GM10248 (cell line): ENCODE results near the gene PNKP.

ENCODE experiments used
- CTCF ChIA-PET: fragments of 300-600 bp; sonication (Branson Sonifier 250); formaldehyde crosslinking; extraction: SDS; loops from one replicate; lab custom pipeline; 2021; ENCODE audit warnings: antibody characterized with exemption; lab: Yijun Ruan, JAX
- POLR2A ChIA-PET: fragments of 350-650 bp; sonication (Branson Sonifier 250); formaldehyde crosslinking; extraction: SDS; loops from one replicate; lab custom pipeline; 2020; ENCODE audit warnings: antibody characterized with exemption; lab: Yijun Ruan, JAX
- DNase-seq: peaks from one replicate; pipeline ENCODE4 v3.0.0; 2012; ENCODE audit errors: extremely low spot score
- CTCF ChIP-seq: IDR thresholded peaks from 2 replicates; pipeline ENCODE4 v1.5.1; 2012; ENCODE audit warnings: mild to moderate bottlenecking, low read depth; ENCODE audit errors: extremely low read depth, missing control alignments, control extremely low read depth

PNKP gene

DNA sequence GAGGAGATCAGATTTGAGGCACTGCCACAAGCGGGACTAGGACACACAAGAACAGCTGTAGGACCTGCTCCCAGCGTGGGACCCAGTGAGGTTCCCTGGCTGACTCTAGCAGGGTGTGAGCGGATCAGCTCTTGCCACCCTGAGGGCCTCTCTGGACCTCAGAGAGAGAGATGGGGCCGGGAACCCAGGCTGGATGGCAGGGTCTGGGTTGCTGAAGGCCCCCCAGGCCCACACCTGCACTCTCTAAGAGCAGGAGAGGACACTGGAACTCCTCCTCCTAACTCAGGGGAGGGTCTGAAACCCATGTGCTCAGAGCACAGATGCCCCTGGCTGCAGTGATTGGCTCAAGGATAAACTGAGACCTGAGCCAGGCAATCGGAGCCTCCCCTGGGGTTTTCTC lies 42.8 kb upstream of the PNKP start:
- DNase-seq = no peak
- CTCF ChIA-PET = interaction anchor here (1.9 to 3.8 kb wide), 3 partner anchors 9 to 28 kb away, joined by 5 to 28 read pairs (median 10); no protein-coding TSS in a partner anchor
- POLR2A ChIA-PET = interaction anchor here (1.1 kb wide), 1 partner anchor 15 kb away, joined by 4 read pairs; no protein-coding TSS in a partner anchor

DNA sequence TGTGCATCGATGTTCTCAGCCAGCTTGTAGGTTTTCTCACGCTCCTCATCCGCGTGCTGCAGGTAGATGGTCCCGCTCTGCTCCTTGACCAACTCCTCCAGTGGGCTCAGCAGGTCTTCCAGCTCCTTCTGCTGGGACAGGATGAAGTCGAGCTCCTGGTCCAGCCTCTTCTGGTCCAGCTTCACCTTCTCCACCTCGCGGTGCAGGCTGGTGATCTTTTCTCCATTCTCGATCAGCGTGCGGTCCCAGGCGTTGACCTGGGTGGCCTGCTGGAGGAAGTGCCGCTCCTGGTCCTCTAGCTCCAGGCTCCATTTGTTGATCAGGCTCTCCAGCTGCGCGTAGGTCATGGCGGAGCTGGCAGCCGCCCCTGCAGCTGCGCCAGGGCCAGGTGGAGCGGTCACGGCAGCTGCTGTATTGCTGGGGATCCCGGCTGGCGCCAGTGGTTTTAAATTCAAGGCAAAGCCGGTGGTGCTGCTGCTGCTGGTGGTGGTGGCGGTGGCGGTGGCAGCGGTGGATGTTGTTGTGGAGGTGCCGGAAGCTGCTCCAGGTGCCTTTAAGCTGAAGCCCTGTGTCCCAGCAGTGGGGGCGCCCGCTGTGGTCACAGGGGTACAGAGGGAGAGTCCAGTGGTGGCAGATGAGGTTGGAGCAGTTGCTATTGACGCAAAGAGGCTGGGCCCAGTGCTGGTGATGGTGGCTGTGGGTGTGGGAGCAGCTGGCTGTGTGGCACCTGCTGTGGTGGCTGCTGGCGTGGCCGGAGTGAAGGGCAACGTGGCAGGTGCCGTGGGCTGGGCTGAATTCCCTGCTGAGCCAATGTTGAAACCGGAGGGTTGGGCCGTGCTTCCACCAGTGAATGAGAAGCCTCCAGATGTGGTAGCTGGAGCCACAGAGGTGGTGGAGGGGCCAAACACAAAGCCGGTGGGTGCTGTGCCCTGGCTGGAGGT lies 41.4 kb upstream of the PNKP start:
- no peak for DNase-seq
- POLR2A ChIA-PET = interaction anchor here (1.1 kb wide), 1 partner anchor 14 kb away, joined by 4 read pairs; no protein-coding TSS in a partner anchor
- CTCF ChIA-PET = interaction anchor here (1.5 to 3.3 kb wide), 2 partner anchors 12 to 29 kb away, joined by 3 to 10 read pairs; partner anchors contain the start of gene IL4I1
- TF ChIP-seq CTCF = no peak

More for the DNA sequence above, 42.8 kb upstream of the PNKP start:
- no peak for TF ChIP-seq CTCF

DNA sequence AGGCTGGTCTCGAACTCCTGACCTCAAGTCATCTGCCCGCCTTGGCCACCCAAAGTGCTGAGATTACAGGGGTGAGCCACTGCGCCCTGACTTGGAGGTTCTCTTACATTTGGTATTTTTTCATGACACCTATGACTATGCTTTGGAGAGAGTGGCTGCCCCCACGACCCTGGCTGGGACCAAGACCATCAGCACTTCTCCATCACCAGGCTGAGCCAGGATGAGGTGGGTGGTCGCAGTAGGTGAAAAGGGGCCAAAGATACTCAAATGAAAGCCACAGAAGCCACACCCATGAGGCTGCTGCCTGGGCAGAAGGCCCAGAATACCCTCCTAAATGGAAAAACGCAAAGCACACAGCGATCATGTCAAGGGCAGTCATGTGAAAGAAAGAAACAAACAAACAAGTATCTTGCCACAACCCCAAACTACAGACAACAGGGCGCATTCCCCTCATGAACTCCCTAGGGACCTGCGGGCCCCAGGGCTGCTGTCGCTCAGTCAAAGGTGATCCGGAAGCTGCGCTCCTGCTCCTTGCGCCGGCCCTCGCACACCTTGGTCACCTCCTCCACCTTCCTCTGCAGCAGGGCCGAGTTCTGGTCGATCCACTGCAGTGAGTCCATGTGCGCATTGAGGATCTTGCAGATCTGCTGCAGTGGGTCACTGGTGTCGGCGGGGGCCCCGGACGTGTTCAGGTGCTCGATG lies 40.5 kb upstream of the PNKP start:
- ChIA-PET POLR2A (interaction anchor here (1.0 kb wide), 1 partner anchor 10 kb away, joined by 11 read pairs; no protein-coding TSS in a partner anchor), CTCF (interaction anchor here (0.7 to 1.7 kb wide), 5 partner anchors 8 to 20 kb away, joined by 3 to 7 read pairs (median 3); partner anchors contain the start of gene IL4I1)
- no peak for DNase-seq
- TF ChIP-seq CTCF = no peak

- no peak for TF ChIP-seq CTCF
- POLR2A ChIA-PET = interaction anchor here (0.9 to 1.0 kb wide), 2 partner anchors 11 to 23 kb away, joined by 3 to 11 read pairs; no protein-coding TSS in a partner anchor
- CTCF ChIA-PET = interaction anchor here (0.7 to 1.7 kb wide), 5 partner anchors 9 to 21 kb away, joined by 3 to 7 read pairs (median 3); no protein-coding TSS in a partner anchor
- DNase-seq = no peak
Measured at GRCh38 chr19:49906879-49907564, 39.6 kb upstream of the PNKP start.

DNA sequence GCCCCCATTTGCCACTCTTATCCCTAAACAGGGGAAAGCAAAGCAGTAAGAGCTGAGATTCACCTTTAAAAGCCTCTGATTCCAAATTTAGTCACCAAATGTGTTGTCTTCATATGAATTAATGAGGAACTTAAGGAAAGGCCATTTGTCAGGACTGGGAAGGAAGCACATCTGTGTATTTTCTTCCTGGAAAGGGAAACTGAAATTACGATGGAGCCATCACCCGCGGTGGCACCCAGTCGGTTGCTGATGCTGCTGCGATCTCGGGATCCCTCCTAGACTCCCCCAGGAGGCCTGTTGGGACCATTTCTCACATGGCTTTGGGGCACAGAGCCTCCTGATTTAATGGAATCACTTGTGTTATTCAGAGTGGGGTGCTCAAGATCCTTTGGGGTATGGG lies 36.8 kb upstream of the PNKP start:
- no peak for DNase-seq
- no peak for TF ChIP-seq CTCF
- ChIA-PET POLR2A (no interaction called here), CTCF (interaction anchor here (1.1 to 1.3 kb wide), 2 partner anchors 9 to 11 kb away, joined by 3 to 4 read pairs; no protein-coding TSS in a partner anchor)
